Astrocyte (in vitro differentiated cells and primary cell): ENCODE data around the gene CCDC28B.

ENCODE experiments used
- EZH2 ChIP-seq: IDR thresholded peaks from 2 replicates; pipeline ENCODE4 v1.6.1; 2012; ENCODE audit warnings: mild to moderate bottlenecking, low read length, inconsistent platforms; ENCODE audit not compliant: insufficient read depth
- TF ChIP-seq, protein P1 (sequence below): IDR thresholded peaks from 2 replicates; pipeline ENCODE4 v1.5.1; 2011; ENCODE audit warnings: low read depth, mild to moderate bottlenecking, inconsistent platforms, low read length, moderate library complexity; ENCODE audit not compliant: insufficient read depth

GRCh38 chr1:32239790-32240139 is 39.4 kb downstream of the CCDC28B start:
- TF ChIP-seq, protein P1, sequence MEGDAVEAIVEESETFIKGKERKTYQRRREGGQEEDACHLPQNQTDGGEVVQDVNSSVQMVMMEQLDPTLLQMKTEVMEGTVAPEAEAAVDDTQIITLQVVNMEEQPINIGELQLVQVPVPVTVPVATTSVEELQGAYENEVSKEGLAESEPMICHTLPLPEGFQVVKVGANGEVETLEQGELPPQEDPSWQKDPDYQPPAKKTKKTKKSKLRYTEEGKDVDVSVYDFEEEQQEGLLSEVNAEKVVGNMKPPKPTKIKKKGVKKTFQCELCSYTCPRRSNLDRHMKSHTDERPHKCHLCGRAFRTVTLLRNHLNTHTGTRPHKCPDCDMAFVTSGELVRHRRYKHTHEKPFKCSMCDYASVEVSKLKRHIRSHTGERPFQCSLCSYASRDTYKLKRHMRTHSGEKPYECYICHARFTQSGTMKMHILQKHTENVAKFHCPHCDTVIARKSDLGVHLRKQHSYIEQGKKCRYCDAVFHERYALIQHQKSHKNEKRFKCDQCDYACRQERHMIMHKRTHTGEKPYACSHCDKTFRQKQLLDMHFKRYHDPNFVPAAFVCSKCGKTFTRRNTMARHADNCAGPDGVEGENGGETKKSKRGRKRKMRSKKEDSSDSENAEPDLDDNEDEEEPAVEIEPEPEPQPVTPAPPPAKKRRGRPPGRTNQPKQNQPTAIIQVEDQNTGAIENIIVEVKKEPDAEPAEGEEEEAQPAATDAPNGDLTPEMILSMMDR, result no peak
- no peak for TF ChIP-seq EZH2
